Measurements from ENCODE around the gene RBM14.

RBM14 gene

GRCh38 chr11:66616379-66617154 lies at the start of gene RBM14:
RBM14 (plus strand) TSS chr11:66616630; CDS start chr11:66616721, 91 bp downstream.
- TF ChIP-seq SUZ12 (IDR thresholded peaks at IDR 0.05; ENCODE audit: extremely low read depth, insufficient read depth, insufficient read length) = no peak
- TF ChIP-seq YY1 (IDR thresholded peaks at IDR 0.05; ENCODE audit: insufficient read depth, insufficient read length) = peak; percentile 27
- no peak for TF ChIP-seq ZNF274 (IDR thresholded peaks at IDR 0.05; ENCODE audit: low read depth, low read length)
- DNase-seq (ENCODE audit: low read depth, low spot score) = peak; percentile 100
- Histone ChIP-seq H3K27me3 (ENCODE audit: insufficient read depth, insufficient read length) (no peaks in the 10 kb centered on the region), H3K4me3 (ENCODE audit: insufficient read length, low read depth) (peak within 1 kb of the TSS; percentile 98), H3K9me3 (ENCODE audit: insufficient read depth, low read length) (no peaks in the 10 kb centered on the region), H3K4me1 (ENCODE audit: insufficient read depth, insufficient read length) (peaks cover 3% of the 10 kb centered on the region), H3K36me3 (ENCODE audit: insufficient read depth, insufficient read length, low read length) (peaks cover 43% of the 10 kb centered on the region), H3K9ac (ENCODE audit: insufficient read length, low read depth) (peak within 1 kb of the TSS; percentile 100)

GRCh38 chr11:66567787-66568123 lies 48.7 kb upstream of the RBM14 start:
- H3K9ac ChIP-seq (ENCODE audit: insufficient read length, low read depth) = no peak overlapping the region
- H3K4me3 ChIP-seq (ENCODE audit: insufficient read length, low read depth) = no peak overlapping the region
- H3K36me3 ChIP-seq (ENCODE audit: insufficient read depth, insufficient read length, low read length) = no peaks in the 10 kb centered on the region
- no peaks in the 10 kb centered on the region for H3K9me3 ChIP-seq (ENCODE audit: insufficient read depth, low read length)
- H3K4me1 ChIP-seq (ENCODE audit: insufficient read depth, insufficient read length) = no peaks in the 10 kb centered on the region
- DNase-seq (ENCODE audit: low read depth, low spot score) = no peak
- no peak for TF ChIP-seq SUZ12 (IDR thresholded peaks at IDR 0.05; ENCODE audit: extremely low read depth, insufficient read depth, insufficient read length)
- TF ChIP-seq YY1 (IDR thresholded peaks at IDR 0.05; ENCODE audit: insufficient read depth, insufficient read length) = no peak
- no peak for TF ChIP-seq ZNF274 (IDR thresholded peaks at IDR 0.05; ENCODE audit: low read depth, low read length)
- H3K27me3 ChIP-seq (ENCODE audit: insufficient read depth, insufficient read length) = no peaks in the 10 kb centered on the region

- H3K4me3 ChIP-seq (ENCODE audit: insufficient read length, low read depth) = no peak within 1 kb of the TSS
- no peaks in the 10 kb centered on the region for H3K4me1 ChIP-seq (ENCODE audit: insufficient read depth, insufficient read length)
- DNase-seq (ENCODE audit: low read depth, low spot score) = no peak
- no peaks in the 10 kb centered on the region for H3K36me3 ChIP-seq (ENCODE audit: insufficient read depth, insufficient read length, low read length)
- H3K9me3 ChIP-seq (ENCODE audit: insufficient read depth, low read length) = no peaks in the 10 kb centered on the region
- H3K9ac ChIP-seq (ENCODE audit: insufficient read length, low read depth) = peak within 1 kb of the TSS; percentile 7
- TF ChIP-seq SUZ12 (IDR thresholded peaks at IDR 0.05; ENCODE audit: extremely low read depth, insufficient read depth, insufficient read length) = no peak
- TF ChIP-seq ZNF274 (IDR thresholded peaks at IDR 0.05; ENCODE audit: low read depth, low read length) = no peak
- TF ChIP-seq YY1 (IDR thresholded peaks at IDR 0.05; ENCODE audit: insufficient read depth, insufficient read length) = no peak
- H3K27me3 ChIP-seq (ENCODE audit: insufficient read depth, insufficient read length) = no peaks in the 10 kb centered on the region
Observed at GRCh38 chr11:66568124-66568916, 48.1 kb upstream of the RBM14 start, which contains the start of gene CTSF. CTSF (minus strand) TSS chr11:66568606; CDS start chr11:66568486, 120 bp downstream.

GRCh38 chr11:66569076-66569475 lies 47.4 kb upstream of the RBM14 start:
- DNase-seq (ENCODE audit: low read depth, low spot score) = no peak
- Histone ChIP-seq H3K27me3 (ENCODE audit: insufficient read depth, insufficient read length) (no peaks in the 10 kb centered on the region), H3K36me3 (ENCODE audit: insufficient read depth, insufficient read length, low read length) (no peaks in the 10 kb centered on the region), H3K9ac (ENCODE audit: insufficient read length, low read depth) (peak overlapping the region; percentile 7), H3K4me3 (ENCODE audit: insufficient read length, low read depth) (no peak overlapping the region), H3K4me1 (ENCODE audit: insufficient read depth, insufficient read length) (no peaks in the 10 kb centered on the region), H3K9me3 (ENCODE audit: insufficient read depth, low read length) (peaks cover 3% of the 10 kb centered on the region; the same call in 1 of the 2 replicates)
- TF ChIP-seq YY1 (IDR thresholded peaks at IDR 0.05; ENCODE audit: insufficient read depth, insufficient read length) (no peak), ZNF274 (IDR thresholded peaks at IDR 0.05; ENCODE audit: low read depth, low read length) (no peak), SUZ12 (IDR thresholded peaks at IDR 0.05; ENCODE audit: extremely low read depth, insufficient read depth, insufficient read length) (no peak)

GRCh38 chr11:66570079-66570849 lies 46.2 kb upstream of the RBM14 start:
- H3K4me1 ChIP-seq (ENCODE audit: insufficient read depth, insufficient read length) = no peaks in the 10 kb centered on the region
- peak; percentile 85 for DNase-seq (ENCODE audit: low read depth, low spot score)
- H3K36me3 ChIP-seq (ENCODE audit: insufficient read depth, insufficient read length, low read length) = no peaks in the 10 kb centered on the region
- no peak overlapping the region for H3K4me3 ChIP-seq (ENCODE audit: insufficient read length, low read depth)
- peaks cover 4% of the 10 kb centered on the region; the same call in 1 of the 2 replicates for H3K9me3 ChIP-seq (ENCODE audit: insufficient read depth, low read length)
- no peak overlapping the region for H3K9ac ChIP-seq (ENCODE audit: insufficient read length, low read depth)
- TF ChIP-seq SUZ12 (IDR thresholded peaks at IDR 0.05; ENCODE audit: extremely low read depth, insufficient read depth, insufficient read length) (no peak), ZNF274 (IDR thresholded peaks at IDR 0.05; ENCODE audit: low read depth, low read length) (no peak), YY1 (IDR thresholded peaks at IDR 0.05; ENCODE audit: insufficient read depth, insufficient read length) (no peak)
- H3K27me3 ChIP-seq (ENCODE audit: insufficient read depth, insufficient read length) = no peaks in the 10 kb centered on the region

- no peak for TF ChIP-seq YY1 (IDR thresholded peaks at IDR 0.05; ENCODE audit: insufficient read depth, insufficient read length)
- no peak for TF ChIP-seq SUZ12 (IDR thresholded peaks at IDR 0.05; ENCODE audit: extremely low read depth, insufficient read depth, insufficient read length)
- no peak for TF ChIP-seq ZNF274 (IDR thresholded peaks at IDR 0.05; ENCODE audit: low read depth, low read length)
- Histone ChIP-seq H3K9ac (ENCODE audit: insufficient read length, low read depth) (no peak overlapping the region), H3K4me3 (ENCODE audit: insufficient read length, low read depth) (no peak overlapping the region), H3K4me1 (ENCODE audit: insufficient read depth, insufficient read length) (no peaks in the 10 kb centered on the region), H3K9me3 (ENCODE audit: insufficient read depth, low read length) (peaks cover 4% of the 10 kb centered on the region; the same call in 1 of the 2 replicates), H3K36me3 (ENCODE audit: insufficient read depth, insufficient read length, low read length) (no peaks in the 10 kb centered on the region), H3K27me3 (ENCODE audit: insufficient read depth, insufficient read length) (no peaks in the 10 kb centered on the region)
- peak; percentile 51 for DNase-seq (ENCODE audit: low read depth, low spot score)
Observed at GRCh38 chr11:66570850-66571180, 45.6 kb upstream of the RBM14 start.

Data from NT2/D1 (cell line).